Stimulated activated naive CD8-positive, alpha-beta T cell treated with anti-CD3 and anti-CD28 coated beads, Interleukin-15, amount 100 ng/mL, for 72 hours (primary cell): ENCODE results near the gene FRMD3.

Experiments used
- ATAC-seq: fragments of 150-1000 bp; cut with Tn5 transposase; 2 replicates; pipeline ENCODE4 v1.10.0; 2021; ENCODE audit warnings: mild to moderate bottlenecking, moderate library complexity
- DNase-seq, 2 donors: peaks; one replicate each; pipeline ENCODE4 v3.0.0; 2021 to 2022
- H3K27ac Mint-ChIP-seq, 2 donors: one replicate each; pipeline ENCODE4 v1.8.0; 2022; ENCODE audit warnings: mild to moderate bottlenecking in 2 of 2, mixed read lengths in 2 of 2, moderate library complexity in 2 of 2
- H3K27me3 Mint-ChIP-seq: one replicate; pipeline ENCODE4 v1.8.0; 2022; ENCODE audit warnings: mixed read lengths
- H3K4me1 Mint-ChIP-seq: one replicate; pipeline ENCODE4 v1.8.0; 2022; ENCODE audit warnings: mild to moderate bottlenecking, mixed read lengths
- H3K4me3 Mint-ChIP-seq, 2 donors: one replicate each; pipeline ENCODE4 v1.8.0; 2022; ENCODE audit warnings: mild to moderate bottlenecking in 2 of 2, mixed read lengths in 2 of 2, moderate library complexity in 1 of 2
- H3K9me3 Mint-ChIP-seq, 2 donors: one replicate each; pipeline ENCODE4 v1.8.0; 2022; ENCODE audit warnings: mixed read lengths in 2 of 2

Gene FRMD3

GRCh38 chr9:83471241-83471640 is 67.0 kb downstream of the FRMD3 start:
- no peaks in the 10 kb centered on the region for H3K27me3 Mint-ChIP-seq
- peak overlapping the region in 1 of 2 donors; percentile 27 for H3K27ac Mint-ChIP-seq
- H3K9me3 Mint-ChIP-seq: peaks cover 0 to 7% of the 10 kb centered on the region in 2 donors
- no peak overlapping the region for H3K4me3 Mint-ChIP-seq
- peaks cover 32% of the 10 kb centered on the region for H3K4me1 Mint-ChIP-seq
- DNase-seq (no peak), ATAC-seq (no peak)

GRCh38 chr9:83469722-83470121 is 68.5 kb downstream of the FRMD3 start:
- Mint-ChIP-seq H3K4me1 (peaks cover 32% of the 10 kb centered on the region), H3K4me3 (no peak overlapping the region), H3K27ac (no peak overlapping the region), H3K27me3 (no peaks in the 10 kb centered on the region), H3K9me3 (peaks cover 0 to 7% of the 10 kb centered on the region in 2 donors)
- ATAC-seq (no peak), DNase-seq (no peak)

- no peak for ATAC-seq
- H3K4me3 Mint-ChIP-seq: no peak overlapping the region
- no peak for DNase-seq
- no peaks in the 10 kb centered on the region for H3K27me3 Mint-ChIP-seq
- H3K4me1 Mint-ChIP-seq: peaks cover 27% of the 10 kb centered on the region
- peak overlapping the region in 1 of 2 donors; percentile 13 for H3K27ac Mint-ChIP-seq
- H3K9me3 Mint-ChIP-seq: peaks cover 0 to 7% of the 10 kb centered on the region in 2 donors
Observed at GRCh38 chr9:83468821-83469220, 69.4 kb downstream of the FRMD3 start.

- H3K27me3 Mint-ChIP-seq: no peaks in the 10 kb centered on the region
- DNase-seq (no peak), ATAC-seq (no peak)
- H3K4me1 Mint-ChIP-seq: peaks cover 7% of the 10 kb centered on the region
- H3K4me3 Mint-ChIP-seq: no peak overlapping the region
- H3K27ac Mint-ChIP-seq: no peak overlapping the region
- no peaks in the 10 kb centered on the region for H3K9me3 Mint-ChIP-seq
Observed at GRCh38 chr9:83466877-83467276, 71.3 kb downstream of the FRMD3 start.

- H3K27me3 Mint-ChIP-seq: no peaks in the 10 kb centered on the region
- DNase-seq (no peak), ATAC-seq (no peak)
- no peak overlapping the region for H3K27ac Mint-ChIP-seq
- H3K4me1 Mint-ChIP-seq: peaks cover 5% of the 10 kb centered on the region
- H3K4me3 Mint-ChIP-seq: no peak overlapping the region
- H3K9me3 Mint-ChIP-seq: peaks cover 1 to 2% of the 10 kb centered on the region in 2 donors
Observed at GRCh38 chr9:83466351-83466750, 71.8 kb downstream of the FRMD3 start.

- Mint-ChIP-seq H3K4me3 (no peak overlapping the region), H3K9me3 (peaks cover 8 to 9% of the 10 kb centered on the region in 2 donors), H3K27ac (no peak overlapping the region), H3K27me3 (no peaks in the 10 kb centered on the region), H3K4me1 (no peaks in the 10 kb centered on the region)
- ATAC-seq (no peak), DNase-seq (no peak)
Observed at GRCh38 chr9:83459830-83460229, 78.4 kb downstream of the FRMD3 start.

GRCh38 chr9:83458530-83458929 is 79.7 kb downstream of the FRMD3 start:
- ATAC-seq (no peak), DNase-seq (no peak)
- peaks cover 8 to 9% of the 10 kb centered on the region in 2 donors for H3K9me3 Mint-ChIP-seq
- H3K4me1 Mint-ChIP-seq: no peaks in the 10 kb centered on the region
- no peaks in the 10 kb centered on the region for H3K27me3 Mint-ChIP-seq
- no peak overlapping the region for H3K27ac Mint-ChIP-seq
- H3K4me3 Mint-ChIP-seq: no peak overlapping the region

GRCh38 chr9:83457005-83457404 is 81.2 kb downstream of the FRMD3 start:
- no peak overlapping the region for H3K27ac Mint-ChIP-seq
- DNase-seq: no peak
- H3K4me1 Mint-ChIP-seq: no peaks in the 10 kb centered on the region
- H3K27me3 Mint-ChIP-seq: no peaks in the 10 kb centered on the region
- no peak overlapping the region for H3K4me3 Mint-ChIP-seq
- peaks cover 8 to 9% of the 10 kb centered on the region in 2 donors for H3K9me3 Mint-ChIP-seq
- no peak for ATAC-seq

GRCh38 chr9:83456226-83456625 is 82.0 kb downstream of the FRMD3 start:
- Mint-ChIP-seq H3K4me1 (no peaks in the 10 kb centered on the region), H3K9me3 (peaks cover 5 to 6% of the 10 kb centered on the region in 2 donors), H3K27ac (no peak overlapping the region), H3K27me3 (no peaks in the 10 kb centered on the region), H3K4me3 (no peak overlapping the region)
- DNase-seq: no peak
- no peak for ATAC-seq

GRCh38 chr9:83454076-83454475 is 84.1 kb downstream of the FRMD3 start:
- no peaks in the 10 kb centered on the region for H3K4me1 Mint-ChIP-seq
- no peak overlapping the region for H3K27ac Mint-ChIP-seq
- DNase-seq: no peak
- H3K9me3 Mint-ChIP-seq: no peaks in the 10 kb centered on the region
- H3K4me3 Mint-ChIP-seq: no peak overlapping the region
- ATAC-seq: no peak
- no peaks in the 10 kb centered on the region for H3K27me3 Mint-ChIP-seq

GRCh38 chr9:83451308-83451707 is 86.9 kb downstream of the FRMD3 start:
- ATAC-seq: no peak
- Mint-ChIP-seq H3K4me3 (no peak overlapping the region), H3K27ac (no peak overlapping the region)

GRCh38 chr9:83449983-83450382 is 88.2 kb downstream of the FRMD3 start:
- Mint-ChIP-seq H3K4me1 (no peaks in the 10 kb centered on the region), H3K27ac (no peak overlapping the region), H3K27me3 (no peaks in the 10 kb centered on the region), H3K4me3 (no peak overlapping the region), H3K9me3 (no peaks in the 10 kb centered on the region)
- DNase-seq: no peak
- ATAC-seq: no peak

More at GRCh38 chr9:83451308-83451707, 86.9 kb downstream of the FRMD3 start:
- Mint-ChIP-seq H3K9me3 (no peaks in the 10 kb centered on the region), H3K27me3 (no peaks in the 10 kb centered on the region), H3K4me1 (no peaks in the 10 kb centered on the region)
- DNase-seq: no peak

GRCh38 chr9:83449166-83449565 is 89.0 kb downstream of the FRMD3 start:
- no peaks in the 10 kb centered on the region for H3K27me3 Mint-ChIP-seq
- H3K4me1 Mint-ChIP-seq: no peaks in the 10 kb centered on the region

GRCh38 chr9:83448626-83449025 is 89.6 kb downstream of the FRMD3 start:
- no peaks in the 10 kb centered on the region for H3K27me3 Mint-ChIP-seq
- peaks cover 0 to 3% of the 10 kb centered on the region in 2 donors for H3K9me3 Mint-ChIP-seq
- H3K27ac Mint-ChIP-seq: no peak overlapping the region
- H3K4me3 Mint-ChIP-seq: no peak overlapping the region
- no peak for DNase-seq
- no peak for ATAC-seq
- no peaks in the 10 kb centered on the region for H3K4me1 Mint-ChIP-seq

More at GRCh38 chr9:83449166-83449565, 89.0 kb downstream of the FRMD3 start:
- ATAC-seq: no peak
- Mint-ChIP-seq H3K9me3 (no peaks in the 10 kb centered on the region), H3K4me3 (no peak overlapping the region), H3K27ac (no peak overlapping the region)
- no peak for DNase-seq

GRCh38 chr9:83447351-83447750 is 90.8 kb downstream of the FRMD3 start:
- no peak for DNase-seq
- ATAC-seq: no peak
- H3K4me3 Mint-ChIP-seq: no peak overlapping the region
- peaks cover 0 to 6% of the 10 kb centered on the region in 2 donors for H3K9me3 Mint-ChIP-seq
- H3K27ac Mint-ChIP-seq: no peak overlapping the region
- H3K4me1 Mint-ChIP-seq: no peaks in the 10 kb centered on the region
- H3K27me3 Mint-ChIP-seq: no peaks in the 10 kb centered on the region

GRCh38 chr9:83445703-83446265 is 92.4 kb downstream of the FRMD3 start:
- H3K9me3 Mint-ChIP-seq: peaks cover 0 to 7% of the 10 kb centered on the region in 2 donors
- no peak overlapping the region for H3K27ac Mint-ChIP-seq
- no peak overlapping the region for H3K4me3 Mint-ChIP-seq
- no peaks in the 10 kb centered on the region for H3K4me1 Mint-ChIP-seq
- H3K27me3 Mint-ChIP-seq: no peaks in the 10 kb centered on the region
- DNase-seq: no peak
- no peak for ATAC-seq

- no peaks in the 10 kb centered on the region for H3K27me3 Mint-ChIP-seq
- ATAC-seq (no peak), DNase-seq (no peak)
- no peak overlapping the region for H3K4me3 Mint-ChIP-seq
- no peaks in the 10 kb centered on the region for H3K4me1 Mint-ChIP-seq
- peaks cover 0 to 14% of the 10 kb centered on the region in 2 donors for H3K9me3 Mint-ChIP-seq
- no peak overlapping the region for H3K27ac Mint-ChIP-seq
Observed at GRCh38 chr9:83444110-83444509, 94.1 kb downstream of the FRMD3 start.
